H1 (cell line): ENCODE measurements around the gene RPL22L1. TPM values are rescaled to one million over a fixed set of nuclear protein-coding genes. Genes with fewer than 3 reads are reported as not detected.

Source experiments
- CHD7 ChIP-seq: fragments of 300-600 bp; sonication (generic); IDR thresholded peaks from 2 replicates; pipeline ENCODE4 v1.7.1; 2012; ENCODE audit warnings: low read length, moderate library complexity, mild to moderate bottlenecking, inconsistent platforms; ENCODE audit not compliant: insufficient replicate concordance
- CREB1 ChIP-seq: IDR thresholded peaks from 2 replicates; pipeline ENCODE4 v1.6.1; 2012; ENCODE audit warnings: inconsistent platforms
- E2F6 ChIP-seq: IDR thresholded peaks from 2 replicates; pipeline ENCODE4 v1.6.1; 2012; ENCODE audit warnings: inconsistent platforms
- EGR1 ChIP-seq: IDR thresholded peaks from 2 replicates; pipeline ENCODE4 v1.6.1; 2011; ENCODE audit warnings: low read depth, low read length, borderline replicate concordance
- POLR2AphosphoS5 ChIP-seq: IDR thresholded peaks from 2 replicates; pipeline ENCODE4 v1.6.1; 2011; ENCODE audit warnings: low read depth, low read length
- RNF2 ChIP-seq: fragments of 200-900, 300-1000 bp; sonication (generic); IDR thresholded peaks from 2 replicates; pipeline ENCODE4 v1.7.1; 2016; ENCODE audit warnings: borderline replicate concordance, low read depth, mild to moderate bottlenecking, antibody characterized with exemption, low read length; ENCODE audit not compliant: poor library complexity, severe bottlenecking; ENCODE audit errors: missing control alignments
- SRF ChIP-seq: IDR thresholded peaks from 2 replicates; pipeline ENCODE4 v1.6.1; 2011; ENCODE audit warnings: mild to moderate bottlenecking, low read depth, low read length, moderate library complexity
- SUZ12 ChIP-seq: fragments of 200-600 bp; sonication (generic); IDR thresholded peaks from 2 replicates; pipeline ENCODE4 v1.6.1; 2012; ENCODE audit warnings: mild to moderate bottlenecking, inconsistent platforms, low read length, moderate library complexity, mixed read lengths
- ZNF274 ChIP-seq: IDR thresholded peaks from 2 replicates; pipeline ENCODE4 v1.7.0; 2012; ENCODE audit warnings: low read length, borderline replicate concordance; ENCODE audit errors: extremely low read depth
- polyA plus RNA-seq, 7 experiments: library from polyadenylated mRNA; depleted of rRNA in 3 of 7; stranded (reverse) in 5 of 7; unstranded in 2 of 7; fragments of >200 nt in 5 of 7; fragments of 200-250 nt in 2 of 7; gene quantifications; 1 replicate in 5 of 7; 2 replicates in 1 of 7; 4 replicates in 1 of 7; pipeline versions ENCODE4 v1.2.1 to v1.2.3, GENCODE V29; 2011 to 2013; ENCODE audit warnings: missing spikeins in 2 of 7, mixed read lengths in 2 of 7
- total RNA-seq: library from RNA; stranded (reverse); fragmentation: NEBNext Ultra II Directional; extraction: Animal tissue kit (Norgen Biotek cat#: 25700); gene quantifications from 2 replicates; pipeline ENCODE4 v1.2.1, GENCODE V29; 2021

RPL22L1 gene
- total and polyA plus RNA-seq, 2 of the 8 experiments (the other 6 are each of a cell fraction or from before 2014, with no cell fraction given), result 99.9 to 280 TPM

GRCh38 chr3:170896781-170897180 is 26.8 kb upstream of the RPL22L1 start (continued):
- TF ChIP-seq RNF2, result no peak
- no peak for TF ChIP-seq ZNF274
- no peak for TF ChIP-seq E2F6
- TF ChIP-seq CREB1, result no peak
- TF ChIP-seq POLR2AphosphoS5, result no peak
- TF ChIP-seq SUZ12, result no peak
- no peak for TF ChIP-seq EGR1
- TF ChIP-seq SRF, result no peak
- no peak for TF ChIP-seq CHD7
